HG03103 (cell line): Measurements from ENCODE around the gene LYST.
"Not testable (repeated sequence)": the region's sequence is repeated elsewhere in the genome, so short reads cannot be mapped to it uniquely, and the experiment has no call there.

Experiments used
- ATAC-seq: cut with Tn5 transposase; IDR thresholded peaks from one replicate; pipeline ENCODE4 v1.9.1; 2021; ENCODE audit warnings: low read depth; ENCODE audit not compliant: unreplicated experiment

Gene LYST

GRCh38 chr1:235776396-235776795 lies 90.3 kb downstream of the LYST start:
- ATAC-seq: no peak

GRCh38 chr1:235775246-235775860 lies 91.4 kb downstream of the LYST start:
- ATAC-seq: no peak

- peak; percentile 87 for ATAC-seq
Observed at GRCh38 chr1:235767795-235768194, 98.9 kb downstream of the LYST start.

- ATAC-seq: no peak
Observed at GRCh38 chr1:235766794-235767285, 99.9 kb downstream of the LYST start.

- no peak for ATAC-seq
Observed at GRCh38 chr1:235763962-235764361, 102.7 kb downstream of the LYST start.

- ATAC-seq: no peak
Observed at GRCh38 chr1:235759336-235759735, 107.4 kb downstream of the LYST start.

- no peak for ATAC-seq
Observed at GRCh38 chr1:235758931-235759330, 107.8 kb downstream of the LYST start.

- ATAC-seq: no peak
Observed at GRCh38 chr1:235757587-235758096, 109.1 kb downstream of the LYST start.

GRCh38 chr1:235754186-235754585 lies 112.5 kb downstream of the LYST start:
- ATAC-seq: not testable (repeated sequence)

GRCh38 chr1:235749755-235750300 lies 116.9 kb downstream of the LYST start:
- ATAC-seq: no peak

GRCh38 chr1:235748747-235749146 lies 118.0 kb downstream of the LYST start:
- ATAC-seq: no peak

GRCh38 chr1:235746245-235746644 lies 120.5 kb downstream of the LYST start:
- ATAC-seq: no peak

- ATAC-seq: no peak
Observed at GRCh38 chr1:235745503-235746136, 121.1 kb downstream of the LYST start.

GRCh38 chr1:235742914-235743599 lies 123.6 kb downstream of the LYST start:
- no peak for ATAC-seq

GRCh38 chr1:235741294-235741693 lies 125.4 kb downstream of the LYST start:
- ATAC-seq: no peak

- ATAC-seq: no peak
Observed at GRCh38 chr1:235739631-235740030, 127.1 kb downstream of the LYST start.

GRCh38 chr1:235739124-235739523 lies 127.6 kb downstream of the LYST start:
- ATAC-seq: no peak

- ATAC-seq: no peak
Observed at GRCh38 chr1:235737751-235738150, 129.0 kb downstream of the LYST start.

GRCh38 chr1:235736263-235736662 lies 130.4 kb downstream of the LYST start:
- ATAC-seq: no peak

GRCh38 chr1:235735621-235736020 lies 131.1 kb downstream of the LYST start:
- no peak for ATAC-seq

GRCh38 chr1:235734335-235734734 lies 132.4 kb downstream of the LYST start:
- no peak for ATAC-seq
